ENCODE data around the gene RFPL3.

DNA sequence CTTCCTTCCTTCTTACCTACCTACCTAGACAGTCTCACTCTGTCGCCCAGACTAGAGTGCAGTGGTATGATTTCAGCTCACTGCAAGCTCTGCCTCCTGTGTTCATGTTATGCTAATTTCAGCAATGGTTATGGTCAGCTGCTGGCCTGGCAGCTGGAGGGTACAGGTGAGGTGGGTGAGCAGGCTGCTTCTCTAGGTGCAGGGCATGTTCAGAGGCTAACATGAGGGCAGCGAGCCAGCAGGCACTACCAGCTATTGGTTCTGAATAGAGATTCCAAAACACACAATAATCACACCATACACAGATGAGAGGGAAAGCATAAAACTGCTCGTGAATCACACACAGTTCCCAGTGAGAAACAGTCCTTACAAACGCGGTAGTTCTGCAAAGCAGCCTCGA is 48.7 kb upstream of the RFPL3 start:
- TF ChIP-seq, protein P1, sequence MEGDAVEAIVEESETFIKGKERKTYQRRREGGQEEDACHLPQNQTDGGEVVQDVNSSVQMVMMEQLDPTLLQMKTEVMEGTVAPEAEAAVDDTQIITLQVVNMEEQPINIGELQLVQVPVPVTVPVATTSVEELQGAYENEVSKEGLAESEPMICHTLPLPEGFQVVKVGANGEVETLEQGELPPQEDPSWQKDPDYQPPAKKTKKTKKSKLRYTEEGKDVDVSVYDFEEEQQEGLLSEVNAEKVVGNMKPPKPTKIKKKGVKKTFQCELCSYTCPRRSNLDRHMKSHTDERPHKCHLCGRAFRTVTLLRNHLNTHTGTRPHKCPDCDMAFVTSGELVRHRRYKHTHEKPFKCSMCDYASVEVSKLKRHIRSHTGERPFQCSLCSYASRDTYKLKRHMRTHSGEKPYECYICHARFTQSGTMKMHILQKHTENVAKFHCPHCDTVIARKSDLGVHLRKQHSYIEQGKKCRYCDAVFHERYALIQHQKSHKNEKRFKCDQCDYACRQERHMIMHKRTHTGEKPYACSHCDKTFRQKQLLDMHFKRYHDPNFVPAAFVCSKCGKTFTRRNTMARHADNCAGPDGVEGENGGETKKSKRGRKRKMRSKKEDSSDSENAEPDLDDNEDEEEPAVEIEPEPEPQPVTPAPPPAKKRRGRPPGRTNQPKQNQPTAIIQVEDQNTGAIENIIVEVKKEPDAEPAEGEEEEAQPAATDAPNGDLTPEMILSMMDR (IDR thresholded peaks at IDR 0.05; ENCODE audit: insufficient read depth, low read length, poor library complexity, severe bottlenecking): no peak
- TF ChIP-seq EZH2phosphoT487 (conservative IDR thresholded peaks at IDR 0.05; ENCODE audit: low read length): no peak
